GM12801 (cell line): Measurements from ENCODE around the gene TRAPPC8.

Experiments
- CTCF ChIP-seq: IDR thresholded peaks from one replicate; pipeline ENCODE4 v1.5.1; 2011; ENCODE audit warnings: control low read depth; ENCODE audit not compliant: insufficient read length; ENCODE audit errors: extremely low read depth

TRAPPC8 gene

DNA sequence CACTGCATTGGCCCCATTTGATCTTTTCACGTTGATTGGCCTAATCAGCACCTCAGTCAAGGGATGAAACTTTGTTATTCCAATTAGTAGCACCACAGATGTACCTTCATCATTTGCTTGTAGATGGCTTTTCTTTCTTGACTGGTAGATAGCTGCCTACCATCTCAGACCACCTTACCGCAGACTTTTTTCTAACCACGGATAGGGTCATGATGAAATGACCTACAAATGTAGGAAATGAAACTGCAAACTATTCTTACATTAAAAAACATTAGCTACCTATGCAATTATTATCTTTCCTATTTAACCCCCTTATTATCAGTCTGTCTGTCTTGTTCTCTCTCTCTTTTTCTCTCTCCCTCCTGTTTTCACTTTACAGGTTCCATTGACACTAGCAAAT, 159.9 kb downstream of the TRAPPC8 start:
- no peak for TF ChIP-seq CTCF
